ENCODE data around the gene NKAIN2. TPM values are rescaled to one million over a fixed set of nuclear protein-coding genes. Genes with fewer than 3 reads are reported as not detected.
"Not testable (repeated sequence)": the region's sequence is repeated elsewhere in the genome, so short reads cannot be mapped to it uniquely, and the experiment has no call there.

The NKAIN2 gene
- total and polyA plus RNA-seq, 7 donors = under 0.01 to 4.4 (median 0.75) TPM; not detected in 1

GRCh38 chr6:123966618-123967017 lies 163.0 kb downstream of the NKAIN2 start:
- no peak for DNase-seq
- no peaks in the 10 kb centered on the region for H3K27me3 ChIP-seq
- no peaks in the 10 kb centered on the region for H3K36me3 ChIP-seq
- peaks cover 0 to 8% (median 0%) of the 10 kb centered on the region in 4 donors for H3K4me1 ChIP-seq
- WGBS, 2 donors = 42 to 56% methylated on average over 2 of the region's 2 CpGs
- no peak for TF ChIP-seq CTCF (IDR thresholded peaks at IDR 0.05)
- TF ChIP-seq POLR2AphosphoS5 (IDR thresholded peaks at IDR 0.05) = no peak
- TF ChIP-seq POLR2A (IDR thresholded peaks at IDR 0.05) = no peak
- no peak for TF ChIP-seq EP300 (IDR thresholded peaks at IDR 0.05)
- intact Hi-C loops (cut with DNase I) = no loop called here
- no peak overlapping the region for H3K4me3 ChIP-seq
- no peak overlapping the region for H3K27ac ChIP-seq
- no peaks in the 10 kb centered on the region for H3K9me3 ChIP-seq

GRCh38 chr6:123967905-123968304 lies 164.2 kb downstream of the NKAIN2 start:
- 62 to 65% methylated on average over 6 of the region's 6 CpGs for WGBS, 2 donors
- Histone ChIP-seq H3K36me3 (no peaks in the 10 kb centered on the region), H3K4me3 (no peak overlapping the region), H3K4me1 (peaks cover 0 to 8% (median 0%) of the 10 kb centered on the region in 4 donors), H3K9me3 (no peaks in the 10 kb centered on the region), H3K27me3 (no peaks in the 10 kb centered on the region), H3K27ac (no peak overlapping the region)
- TF ChIP-seq POLR2AphosphoS5 (IDR thresholded peaks at IDR 0.05) = no peak
- no peak for TF ChIP-seq EP300 (IDR thresholded peaks at IDR 0.05)
- no peak for TF ChIP-seq POLR2A (IDR thresholded peaks at IDR 0.05)
- intact Hi-C loops (cut with DNase I) = no loop called here
- no peak for DNase-seq

- DNase-seq = no peak
- Histone ChIP-seq H3K27me3 (no peaks in the 10 kb centered on the region), H3K4me3 (no peak overlapping the region), H3K36me3 (no peaks in the 10 kb centered on the region), H3K9me3 (no peaks in the 10 kb centered on the region), H3K4me1 (no peaks in the 10 kb centered on the region), H3K27ac (no peak overlapping the region)
- TF ChIP-seq POLR2AphosphoS5 (IDR thresholded peaks at IDR 0.05) (no peak), EP300 (IDR thresholded peaks at IDR 0.05) (no peak), CTCF (IDR thresholded peaks at IDR 0.05) (no peak), POLR2A (IDR thresholded peaks at IDR 0.05) (no peak)
- intact Hi-C loops (cut with DNase I) = no loop called here
Measured at GRCh38 chr6:123972600-123973294, 169.1 kb downstream of the NKAIN2 start.

GRCh38 chr6:123980311-123980710 lies 176.6 kb downstream of the NKAIN2 start:
- intact Hi-C loops (cut with DNase I) = no loop called here
- Histone ChIP-seq H3K4me3 (no peak overlapping the region), H3K4me1 (no peaks in the 10 kb centered on the region), H3K36me3 (no peaks in the 10 kb centered on the region), H3K9me3 (no peaks in the 10 kb centered on the region), H3K27me3 (no peaks in the 10 kb centered on the region), H3K27ac (no peak overlapping the region)
- WGBS, 2 donors = 69 to 70% methylated on average over 2 of the region's 2 CpGs
- DNase-seq = no peak
- no peak for TF ChIP-seq POLR2AphosphoS5 (IDR thresholded peaks at IDR 0.05)
- TF ChIP-seq POLR2A (IDR thresholded peaks at IDR 0.05) = no peak
- TF ChIP-seq EP300 (IDR thresholded peaks at IDR 0.05) = no peak
- no peak for TF ChIP-seq CTCF (IDR thresholded peaks at IDR 0.05)

GRCh38 chr6:123986938-123987337 lies 183.3 kb downstream of the NKAIN2 start:
- Histone ChIP-seq H3K4me1 (no peaks in the 10 kb centered on the region), H3K27ac (no peak overlapping the region), H3K4me3 (no peak overlapping the region), H3K36me3 (no peaks in the 10 kb centered on the region), H3K27me3 (no peaks in the 10 kb centered on the region), H3K9me3 (no peaks in the 10 kb centered on the region)
- no peak for DNase-seq
- TF ChIP-seq POLR2AphosphoS5 (IDR thresholded peaks at IDR 0.05) = no peak
- no peak for TF ChIP-seq EP300 (IDR thresholded peaks at IDR 0.05)
- no peak for TF ChIP-seq POLR2A (IDR thresholded peaks at IDR 0.05)
- no peak for TF ChIP-seq CTCF (IDR thresholded peaks at IDR 0.05)
- WGBS, 2 donors = 86 to 93% methylated on average over 4 of the region's 4 CpGs
- intact Hi-C loops (cut with DNase I) = no loop called here

GRCh38 chr6:123989918-123990317 lies 186.3 kb downstream of the NKAIN2 start:
- H3K9me3 ChIP-seq; H3K36me3 ChIP-seq; H3K27ac ChIP-seq; H3K4me3 ChIP-seq; H3K4me1 ChIP-seq; intact Hi-C loops (cut with DNase I); H3K27me3 ChIP-seq; DNase-seq: not testable (repeated sequence)
- 50% methylated on average over 5 of the region's 5 CpGs for WGBS, 2 donors

Measured in sigmoid colon (tissue), 7 donors.